ENCODE data around the gene AGT. TPM values are rescaled to one million over a fixed set of nuclear protein-coding genes. Genes with fewer than 3 reads are reported as not detected.

AGT gene
- total RNA-seq, 1 experiment from 2014 or later: 1.0 TPM

DNA sequence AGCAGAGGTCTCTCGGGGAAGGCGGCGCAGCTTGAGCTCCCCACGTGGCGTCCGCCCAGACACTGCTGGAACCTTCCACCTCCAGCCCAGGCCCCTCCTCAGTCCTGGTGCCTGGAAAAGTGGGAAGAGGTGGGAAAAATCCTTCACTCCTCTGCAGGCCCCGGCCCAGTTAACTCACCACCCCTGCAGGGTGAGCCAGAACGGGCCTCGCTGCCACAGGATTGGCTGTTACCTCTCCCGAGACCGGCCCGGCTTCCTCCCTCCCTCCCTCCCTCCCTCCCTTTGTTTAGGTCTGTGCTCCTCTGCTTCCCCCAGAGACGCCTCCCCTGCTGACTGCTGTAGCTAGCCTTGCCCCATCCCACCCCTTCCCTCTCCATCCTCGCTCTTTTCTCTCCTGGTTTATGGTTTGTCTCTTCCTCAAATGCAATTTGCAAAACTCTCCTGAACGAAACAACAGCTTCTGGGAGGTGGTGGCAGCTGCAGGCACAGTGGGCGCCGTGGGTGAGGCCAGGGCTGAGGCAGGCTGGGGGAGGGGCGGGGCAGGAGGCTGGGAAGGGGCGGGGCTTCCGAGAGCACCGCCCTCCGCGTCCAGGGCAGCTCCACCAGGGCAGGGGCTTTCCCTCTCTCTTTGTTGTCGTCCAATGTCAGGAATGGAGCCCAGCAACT is 39.8 kb upstream of the AGT start (continued):
- TF ChIP-seq, protein P1, sequence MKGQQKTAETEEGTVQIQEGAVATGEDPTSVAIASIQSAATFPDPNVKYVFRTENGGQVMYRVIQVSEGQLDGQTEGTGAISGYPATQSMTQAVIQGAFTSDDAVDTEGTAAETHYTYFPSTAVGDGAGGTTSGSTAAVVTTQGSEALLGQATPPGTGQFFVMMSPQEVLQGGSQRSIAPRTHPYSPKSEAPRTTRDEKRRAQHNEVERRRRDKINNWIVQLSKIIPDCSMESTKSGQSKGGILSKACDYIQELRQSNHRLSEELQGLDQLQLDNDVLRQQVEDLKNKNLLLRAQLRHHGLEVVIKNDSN (CRISPR knock-in tag; IDR thresholded peaks at IDR 0.05): no peak
- TF ChIP-seq NFE2L1 (CRISPR knock-in tag; IDR thresholded peaks at IDR 0.05) (peak; percentile 28; the same call in 1 of the 2 replicates), NR1H2 (CRISPR knock-in tag; IDR thresholded peaks at IDR 0.05) (no peak), CREB1 (CRISPR knock-in tag; IDR thresholded peaks at IDR 0.05) (no peak; the same call in 1 of the 2 replicates), KAT7 (CRISPR knock-in tag; IDR thresholded peaks at IDR 0.05; ENCODE audit: borderline replicate concordance) (no peak), FOXP1 (CRISPR knock-in tag; IDR thresholded peaks at IDR 0.05; ENCODE audit: borderline replicate concordance) (0 out of 2 replicates have a peak, but pooled peaks have one; percentile 41), ZNF423 (CRISPR knock-in tag; IDR thresholded peaks at IDR 0.05) (no peak), IRF2 (CRISPR knock-in tag; IDR thresholded peaks at IDR 0.05; ENCODE audit: borderline replicate concordance, low read depth) (no peak), ATF1 (CRISPR knock-in tag; IDR thresholded peaks at IDR 0.05) (no peak), ZNF138 (CRISPR knock-in tag; conservative IDR thresholded peaks at IDR 0.05) (no peak; the same call in 1 of the 2 replicates), HMGA2 (CRISPR knock-in tag; IDR thresholded peaks at IDR 0.05) (no peak), ZNF219 (CRISPR knock-in tag; IDR thresholded peaks at IDR 0.05; ENCODE audit: borderline replicate concordance) (no peak), EMX1 (CRISPR knock-in tag; IDR thresholded peaks at IDR 0.05) (no peak), GABPB1 (CRISPR knock-in tag; IDR thresholded peaks at IDR 0.05) (no peak), ESRRA (CRISPR knock-in tag; IDR thresholded peaks at IDR 0.05; ENCODE audit: borderline replicate concordance) (no peak), ZNF317 (CRISPR knock-in tag; IDR thresholded peaks at IDR 0.05; ENCODE audit: borderline replicate concordance, low read depth) (no peak), MYBL2 (CRISPR knock-in tag; IDR thresholded peaks at IDR 0.05) (0 out of 2 replicates have a peak, but pooled peaks have one; percentile 41)
- TF ChIP-seq, protein P2, sequence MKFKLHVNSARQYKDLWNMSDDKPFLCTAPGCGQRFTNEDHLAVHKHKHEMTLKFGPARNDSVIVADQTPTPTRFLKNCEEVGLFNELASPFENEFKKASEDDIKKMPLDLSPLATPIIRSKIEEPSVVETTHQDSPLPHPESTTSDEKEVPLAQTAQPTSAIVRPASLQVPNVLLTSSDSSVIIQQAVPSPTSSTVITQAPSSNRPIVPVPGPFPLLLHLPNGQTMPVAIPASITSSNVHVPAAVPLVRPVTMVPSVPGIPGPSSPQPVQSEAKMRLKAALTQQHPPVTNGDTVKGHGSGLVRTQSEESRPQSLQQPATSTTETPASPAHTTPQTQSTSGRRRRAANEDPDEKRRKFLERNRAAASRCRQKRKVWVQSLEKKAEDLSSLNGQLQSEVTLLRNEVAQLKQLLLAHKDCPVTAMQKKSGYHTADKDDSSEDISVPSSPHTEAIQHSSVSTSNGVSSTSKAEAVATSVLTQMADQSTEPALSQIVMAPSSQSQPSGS (CRISPR knock-in tag; IDR thresholded peaks at IDR 0.05; ENCODE audit: borderline replicate concordance, low read depth): no peak
- TF ChIP-seq, protein P3, sequence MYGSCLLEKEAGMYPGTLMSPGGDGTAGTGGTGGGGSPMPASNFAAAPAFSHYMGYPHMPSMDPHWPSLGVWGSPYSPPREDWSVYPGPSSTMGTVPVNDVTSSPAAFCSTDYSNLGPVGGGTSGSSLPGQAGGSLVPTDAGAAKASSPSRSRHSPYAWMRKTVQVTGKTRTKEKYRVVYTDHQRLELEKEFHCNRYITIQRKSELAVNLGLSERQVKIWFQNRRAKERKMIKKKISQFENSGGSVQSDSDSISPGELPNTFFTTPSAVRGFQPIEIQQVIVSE (CRISPR knock-in tag; IDR thresholded peaks at IDR 0.05; ENCODE audit: borderline replicate concordance): no peak
- TF ChIP-seq, protein P4, sequence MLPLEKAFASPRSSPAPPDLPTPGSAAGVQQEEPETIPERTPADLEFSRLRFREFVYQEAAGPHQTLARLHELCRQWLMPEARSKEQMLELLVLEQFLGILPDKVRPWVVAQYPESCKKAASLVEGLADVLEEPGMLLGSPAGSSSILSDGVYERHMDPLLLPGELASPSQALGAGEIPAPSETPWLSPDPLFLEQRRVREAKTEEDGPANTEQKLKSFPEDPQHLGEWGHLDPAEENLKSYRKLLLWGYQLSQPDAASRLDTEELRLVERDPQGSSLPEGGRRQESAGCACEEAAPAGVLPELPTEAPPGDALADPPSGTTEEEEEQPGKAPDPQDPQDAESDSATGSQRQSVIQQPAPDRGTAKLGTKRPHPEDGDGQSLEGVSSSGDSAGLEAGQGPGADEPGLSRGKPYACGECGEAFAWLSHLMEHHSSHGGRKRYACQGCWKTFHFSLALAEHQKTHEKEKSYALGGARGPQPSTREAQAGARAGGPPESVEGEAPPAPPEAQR (CRISPR knock-in tag; IDR thresholded peaks at IDR 0.05): no peak
- TF ChIP-seq, protein P5, sequence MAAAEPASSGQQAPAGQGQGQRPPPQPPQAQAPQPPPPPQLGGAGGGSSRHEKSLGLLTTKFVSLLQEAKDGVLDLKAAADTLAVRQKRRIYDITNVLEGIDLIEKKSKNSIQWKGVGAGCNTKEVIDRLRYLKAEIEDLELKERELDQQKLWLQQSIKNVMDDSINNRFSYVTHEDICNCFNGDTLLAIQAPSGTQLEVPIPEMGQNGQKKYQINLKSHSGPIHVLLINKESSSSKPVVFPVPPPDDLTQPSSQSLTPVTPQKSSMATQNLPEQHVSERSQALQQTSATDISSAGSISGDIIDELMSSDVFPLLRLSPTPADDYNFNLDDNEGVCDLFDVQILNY (CRISPR knock-in tag; IDR thresholded peaks at IDR 0.05): no peak
- TF ChIP-seq, protein P6, sequence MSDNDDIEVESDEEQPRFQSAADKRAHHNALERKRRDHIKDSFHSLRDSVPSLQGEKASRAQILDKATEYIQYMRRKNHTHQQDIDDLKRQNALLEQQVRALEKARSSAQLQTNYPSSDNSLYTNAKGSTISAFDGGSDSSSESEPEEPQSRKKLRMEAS (CRISPR knock-in tag; IDR thresholded peaks at IDR 0.05): peak; percentile 79; the same call in 1 of the 2 replicates
- TF ChIP-seq, protein P7, sequence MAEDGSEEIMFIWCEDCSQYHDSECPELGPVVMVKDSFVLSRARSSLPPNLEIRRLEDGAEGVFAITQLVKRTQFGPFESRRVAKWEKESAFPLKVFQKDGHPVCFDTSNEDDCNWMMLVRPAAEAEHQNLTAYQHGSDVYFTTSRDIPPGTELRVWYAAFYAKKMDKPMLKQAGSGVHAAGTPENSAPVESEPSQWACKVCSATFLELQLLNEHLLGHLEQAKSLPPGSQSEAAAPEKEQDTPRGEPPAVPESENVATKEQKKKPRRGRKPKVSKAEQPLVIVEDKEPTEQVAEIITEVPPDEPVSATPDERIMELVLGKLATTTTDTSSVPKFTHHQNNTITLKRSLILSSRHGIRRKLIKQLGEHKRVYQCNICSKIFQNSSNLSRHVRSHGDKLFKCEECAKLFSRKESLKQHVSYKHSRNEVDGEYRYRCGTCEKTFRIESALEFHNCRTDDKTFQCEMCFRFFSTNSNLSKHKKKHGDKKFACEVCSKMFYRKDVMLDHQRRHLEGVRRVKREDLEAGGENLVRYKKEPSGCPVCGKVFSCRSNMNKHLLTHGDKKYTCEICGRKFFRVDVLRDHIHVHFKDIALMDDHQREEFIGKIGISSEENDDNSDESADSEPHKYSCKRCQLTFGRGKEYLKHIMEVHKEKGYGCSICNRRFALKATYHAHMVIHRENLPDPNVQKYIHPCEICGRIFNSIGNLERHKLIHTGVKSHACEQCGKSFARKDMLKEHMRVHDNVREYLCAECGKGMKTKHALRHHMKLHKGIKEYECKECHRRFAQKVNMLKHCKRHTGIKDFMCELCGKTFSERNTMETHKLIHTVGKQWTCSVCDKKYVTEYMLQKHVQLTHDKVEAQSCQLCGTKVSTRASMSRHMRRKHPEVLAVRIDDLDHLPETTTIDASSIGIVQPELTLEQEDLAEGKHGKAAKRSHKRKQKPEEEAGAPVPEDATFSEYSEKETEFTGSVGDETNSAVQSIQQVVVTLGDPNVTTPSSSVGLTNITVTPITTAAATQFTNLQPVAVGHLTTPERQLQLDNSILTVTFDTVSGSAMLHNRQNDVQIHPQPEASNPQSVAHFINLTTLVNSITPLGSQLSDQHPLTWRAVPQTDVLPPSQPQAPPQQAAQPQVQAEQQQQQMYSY (CRISPR knock-in tag; IDR thresholded peaks at IDR 0.05): peak; percentile 14; the same call in 1 of the 2 replicates
